Stimulated activated CD8-positive, alpha-beta memory T cell treated with anti-CD3 and anti-CD28 coated beads, Interleukin-7, amount 100 ng/mL, for 4 hours (primary cell): Measurements from ENCODE around the gene EPHB3.

Source experiments
- DNase-seq, 2 donors: peaks; one replicate each; pipeline ENCODE4 v3.0.0-alpha.2; 2020; ENCODE audit warnings: low read depth in 2 of 2

Gene EPHB3

GRCh38 chr3:184543256-184543655, 18.3 kb upstream of the EPHB3 start:
- no peak for DNase-seq

- DNase-seq, result peak; percentile 31 to 59
Observed at GRCh38 chr3:184543843-184544512, 17.6 kb upstream of the EPHB3 start.

GRCh38 chr3:184544513-184544861, 17.1 kb upstream of the EPHB3 start:
- no peak for DNase-seq

GRCh38 chr3:184545769-184546168, 15.8 kb upstream of the EPHB3 start:
- DNase-seq, result no peak

- DNase-seq, result no peak
Observed at GRCh38 chr3:184546252-184546651, 15.3 kb upstream of the EPHB3 start.

GRCh38 chr3:184549796-184550577, 11.6 kb upstream of the EPHB3 start:
- DNase-seq, result no peak

- DNase-seq, result no peak
Observed at GRCh38 chr3:184551103-184551502, 10.5 kb upstream of the EPHB3 start.

GRCh38 chr3:184551614-184552256, 9.8 kb upstream of the EPHB3 start:
- no peak for DNase-seq

- no peak for DNase-seq
Observed at GRCh38 chr3:184552296-184552695, 9.3 kb upstream of the EPHB3 start.

GRCh38 chr3:184552863-184553262, 8.7 kb upstream of the EPHB3 start:
- no peak for DNase-seq

GRCh38 chr3:184553385-184553784, 8.2 kb upstream of the EPHB3 start:
- DNase-seq, result no peak

GRCh38 chr3:184554461-184554860, 7.1 kb upstream of the EPHB3 start:
- DNase-seq, result no peak

GRCh38 chr3:184556582-184557347, 4.8 kb upstream of the EPHB3 start:
- no peak for DNase-seq

- DNase-seq, result no peak
Observed at GRCh38 chr3:184557348-184557950, 4.1 kb upstream of the EPHB3 start.

- DNase-seq, result no peak
Observed at GRCh38 chr3:184558726-184559125, 2.9 kb upstream of the EPHB3 start.

- no peak for DNase-seq
Observed at GRCh38 chr3:184559336-184559735, 2.2 kb upstream of the EPHB3 start.

- DNase-seq, result no peak
Observed at GRCh38 chr3:184560531-184560930, 1.1 kb upstream of the EPHB3 start.

GRCh38 chr3:184561913-184562877, 610 bp downstream of the EPHB3 start:
- DNase-seq, result no peak

- no peak for DNase-seq
Observed at GRCh38 chr3:184562878-184563560, 1.4 kb downstream of the EPHB3 start.

GRCh38 chr3:184563561-184563925, 2.0 kb downstream of the EPHB3 start:
- DNase-seq, result no peak
